Subcutaneous abdominal adipose tissue (tissue), 5 donors: Measurements from ENCODE around the gene PKP1.

Source experiments
- H3K27ac ChIP-seq: one replicate; pipeline ENCODE4 v1.7.0; 2013; ENCODE audit warnings: low read depth, mild to moderate bottlenecking, inconsistent platforms, low read length, moderate library complexity
- H3K27me3 ChIP-seq, 5 donors: one replicate each; pipeline ENCODE4 v1.7.0; 2013; ENCODE audit warnings: low read length in 5 of 5, inconsistent platforms in 1 of 5; ENCODE audit not compliant: control insufficient read depth in 5 of 5, insufficient read depth in 4 of 5
- H3K36me3 ChIP-seq, 5 donors: one replicate each; pipeline ENCODE4 v1.7.0; 2013; ENCODE audit warnings: low read length in 5 of 5; ENCODE audit not compliant: control insufficient read depth in 5 of 5, insufficient read depth in 5 of 5
- H3K4me1 ChIP-seq, 5 donors: one replicate each; pipeline ENCODE4 v1.7.0; 2013; ENCODE audit warnings: low read length in 5 of 5, mild to moderate bottlenecking in 3 of 5, moderate library complexity in 1 of 5; ENCODE audit not compliant: control insufficient read depth in 5 of 5, insufficient read depth in 5 of 5
- H3K4me3 ChIP-seq, 5 donors: one replicate each; pipeline ENCODE4 v1.7.0; 2013; ENCODE audit warnings: low read length in 5 of 5, low read depth in 1 of 5
- H3K9ac ChIP-seq, 5 donors: one replicate each; pipeline ENCODE4 v1.7.0; 2013; ENCODE audit warnings: low read length in 5 of 5, mild to moderate bottlenecking in 4 of 5, moderate library complexity in 3 of 5
- H3K9me3 ChIP-seq, 5 donors: one replicate each; pipeline ENCODE4 v1.7.0; 2013; ENCODE audit warnings: low read length in 5 of 5; ENCODE audit not compliant: control insufficient read depth in 5 of 5
- donor health status: healthy.
- donor health status: healthy.
- donor health status: healthy.
- donor health status: healthy.
- donor health status: healthy.

The PKP1 gene

DNA sequence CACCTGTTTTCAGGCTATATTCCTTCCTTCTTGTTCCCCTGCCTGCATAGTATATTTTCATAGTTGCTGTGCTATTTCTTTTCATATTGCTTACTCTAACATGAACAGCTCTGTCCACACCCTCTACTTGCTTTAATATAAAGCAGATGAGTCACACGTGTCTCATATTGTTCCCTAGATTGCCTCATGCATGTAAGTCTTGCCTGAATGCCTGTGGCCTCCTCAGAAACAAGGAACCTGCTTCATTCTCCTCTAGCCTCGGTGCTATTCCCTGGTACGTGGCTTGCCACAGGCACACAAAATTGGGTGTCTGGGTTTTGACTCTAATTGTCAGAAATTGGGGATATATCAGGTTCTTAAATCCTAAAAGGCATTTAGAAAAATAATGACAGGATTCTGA, 16.5 kb upstream of the PKP1 start:
- Histone ChIP-seq H3K36me3 (no peaks in the 10 kb centered on the region), H3K27me3 (peaks cover 0 to 11% (median 6%) of the 10 kb centered on the region in 5 donors), H3K9ac (no peak overlapping the region), H3K4me3 (no peak overlapping the region), H3K27ac (no peak overlapping the region), H3K4me1 (no peaks in the 10 kb centered on the region), H3K9me3 (no peaks in the 10 kb centered on the region)

DNA sequence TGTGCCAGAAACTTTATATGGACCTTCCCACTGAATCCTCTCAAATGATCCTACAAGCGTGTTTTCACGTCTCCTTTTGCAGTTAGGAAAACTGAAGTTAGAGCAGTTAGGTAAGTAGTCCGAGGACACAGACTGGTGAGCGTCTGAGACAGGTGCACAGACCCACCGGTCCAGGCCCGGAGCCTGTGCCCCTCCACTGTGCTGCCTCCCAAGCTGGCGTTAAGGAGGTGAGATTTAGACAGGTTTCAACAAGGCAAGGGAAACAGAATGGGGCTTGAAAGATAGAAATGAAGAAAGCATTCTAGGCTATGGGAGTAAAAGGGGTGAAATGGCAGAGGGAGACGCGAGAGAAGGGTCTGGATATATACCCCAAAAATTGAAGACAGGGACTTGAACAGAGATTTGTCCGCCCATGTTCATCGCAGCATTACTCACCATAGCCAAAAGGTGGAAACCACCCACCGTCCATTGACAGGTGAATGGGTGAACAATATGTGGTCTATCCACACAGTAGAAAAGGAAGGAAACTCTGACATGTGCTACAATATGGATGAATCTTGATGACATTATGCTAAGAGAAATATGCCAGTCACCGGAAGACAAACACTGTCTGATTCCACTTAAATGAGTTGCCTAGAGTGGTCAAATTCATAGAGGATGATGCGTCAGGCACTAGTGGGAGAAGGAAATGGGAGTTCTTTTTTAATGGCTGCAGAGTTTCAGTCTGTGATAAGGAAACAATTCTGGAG, 15.7 kb upstream of the PKP1 start:
- H3K9me3 ChIP-seq: no peaks in the 10 kb centered on the region
- peaks cover 0 to 7% (median 6%) of the 10 kb centered on the region in 5 donors for H3K27me3 ChIP-seq
- H3K27ac ChIP-seq: no peak overlapping the region
- no peak overlapping the region for H3K4me3 ChIP-seq
- H3K9ac ChIP-seq: no peak overlapping the region
- H3K4me1 ChIP-seq: no peaks in the 10 kb centered on the region
- H3K36me3 ChIP-seq: no peaks in the 10 kb centered on the region

DNA sequence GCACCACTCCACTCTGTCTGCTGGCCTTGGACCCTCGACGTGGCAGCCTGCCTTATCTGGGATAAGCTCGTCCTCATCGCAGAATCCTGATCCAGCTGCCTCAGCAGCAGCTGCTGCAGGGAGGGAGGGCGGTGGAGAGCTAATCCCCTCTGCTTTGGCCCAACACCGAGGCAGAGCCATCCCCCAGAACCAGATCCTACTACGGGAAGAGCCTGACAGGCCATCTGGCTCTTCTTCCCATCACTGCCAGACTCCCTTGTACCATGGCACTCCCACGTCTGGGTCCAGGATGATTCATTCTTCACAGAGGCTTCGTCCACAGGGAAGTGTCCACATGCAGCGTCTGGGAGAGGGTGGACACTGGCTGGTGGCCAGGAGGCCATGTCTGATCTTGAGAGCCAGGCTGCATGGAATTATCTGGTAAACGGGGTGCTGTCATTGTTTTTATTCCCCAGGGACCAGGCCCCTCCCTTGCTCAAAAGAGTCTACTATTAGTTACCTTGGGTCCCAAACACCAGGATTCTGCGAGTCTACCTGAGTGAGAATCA, 14.6 kb upstream of the PKP1 start:
- no peaks in the 10 kb centered on the region for H3K9me3 ChIP-seq
- H3K36me3 ChIP-seq: no peaks in the 10 kb centered on the region
- H3K9ac ChIP-seq: no peak overlapping the region
- no peaks in the 10 kb centered on the region for H3K4me1 ChIP-seq
- no peak overlapping the region for H3K4me3 ChIP-seq
- H3K27me3 ChIP-seq: peaks cover 0 to 7% (median 6%) of the 10 kb centered on the region in 5 donors
- no peak overlapping the region for H3K27ac ChIP-seq

DNA sequence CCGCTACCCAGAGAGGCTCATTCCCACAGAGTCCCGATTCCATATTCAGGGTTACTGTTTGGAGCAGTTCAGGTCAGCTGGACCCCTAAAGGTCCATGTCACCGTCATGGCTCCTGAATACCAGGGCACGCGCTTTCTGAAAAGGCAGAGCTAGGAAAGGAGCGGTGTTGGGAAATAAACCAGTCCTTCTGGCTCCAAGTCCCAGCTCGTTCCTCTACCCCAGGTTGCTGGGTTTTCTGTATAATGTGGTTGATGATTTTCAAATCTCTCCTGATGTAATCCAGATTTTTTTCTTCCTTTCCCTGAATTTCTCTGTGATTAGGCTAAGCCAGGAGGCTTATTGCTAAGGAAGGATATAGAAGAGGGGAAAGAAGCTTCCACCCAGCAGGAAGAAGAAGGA, 14.0 kb upstream of the PKP1 start:
- Histone ChIP-seq H3K9ac (no peak overlapping the region), H3K9me3 (no peaks in the 10 kb centered on the region), H3K36me3 (no peaks in the 10 kb centered on the region), H3K4me1 (no peaks in the 10 kb centered on the region), H3K27ac (no peak overlapping the region), H3K4me3 (no peak overlapping the region), H3K27me3 (peaks cover 0 to 7% (median 6%) of the 10 kb centered on the region in 5 donors)

DNA sequence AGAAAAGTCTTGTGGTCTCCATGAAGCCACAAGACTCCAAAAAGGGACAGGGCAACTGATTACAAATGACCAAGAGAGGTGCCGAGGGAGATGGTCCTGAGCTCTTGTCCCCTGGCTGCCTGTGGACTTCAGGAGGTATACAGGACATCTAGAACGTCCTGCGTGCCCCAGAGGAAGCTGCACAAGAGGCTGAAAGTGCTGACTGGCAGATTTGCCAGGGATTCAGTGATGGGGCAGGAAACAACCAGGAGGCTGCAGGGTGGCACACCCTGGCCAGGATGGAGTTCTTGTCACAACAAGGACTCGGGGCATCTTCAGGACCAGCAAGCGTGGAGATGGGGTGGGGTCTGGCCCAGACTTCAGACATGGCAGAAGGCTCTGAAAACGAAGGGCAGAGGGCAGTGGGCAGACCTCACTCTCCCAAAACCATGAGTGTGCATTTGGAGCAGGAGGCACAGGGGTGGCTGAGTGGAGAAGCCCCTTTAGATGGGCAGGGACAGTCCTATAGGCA, 13.4 kb upstream of the PKP1 start:
- Histone ChIP-seq H3K27ac (no peak overlapping the region), H3K4me1 (no peaks in the 10 kb centered on the region), H3K36me3 (no peaks in the 10 kb centered on the region), H3K9me3 (no peaks in the 10 kb centered on the region), H3K9ac (no peak overlapping the region), H3K27me3 (peaks cover 0 to 7% (median 6%) of the 10 kb centered on the region in 5 donors), H3K4me3 (no peak overlapping the region)

DNA sequence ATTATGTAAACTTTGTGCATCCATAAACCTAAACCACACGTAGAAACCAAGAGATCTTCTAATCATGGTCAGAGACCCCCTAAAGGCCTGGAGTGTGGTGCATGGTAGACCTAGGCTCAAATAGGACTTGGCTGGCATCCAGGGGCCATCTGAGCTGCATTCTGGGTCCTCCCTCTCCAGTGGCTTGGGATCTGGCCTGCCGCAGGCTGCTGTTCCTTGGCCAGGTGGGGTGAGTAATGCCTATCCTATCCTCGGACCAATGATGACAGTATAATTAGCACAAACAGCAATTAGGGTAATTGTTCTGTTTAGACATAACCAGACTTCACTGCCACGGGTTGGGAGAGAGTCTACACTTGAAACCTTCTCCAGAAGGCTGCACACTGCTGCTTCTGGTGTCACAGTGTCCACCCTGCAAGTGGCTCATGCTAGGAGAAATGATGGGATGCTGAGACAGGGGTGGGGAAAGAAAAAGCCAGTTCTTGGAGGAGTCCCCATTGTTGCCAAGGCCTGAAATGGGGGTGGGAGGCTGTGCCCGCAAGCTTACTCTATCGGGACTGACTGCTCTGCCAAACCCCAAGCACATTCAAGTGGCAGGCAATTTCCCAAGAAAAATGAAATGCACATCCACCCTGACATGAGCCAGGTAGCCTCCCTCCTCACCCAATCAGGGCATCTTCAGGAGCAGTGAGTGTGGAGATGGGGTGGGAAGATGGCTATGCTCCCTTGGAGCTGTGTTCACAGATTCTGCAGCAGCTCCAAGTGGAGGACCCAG, 12.5 kb upstream of the PKP1 start:
- H3K36me3 ChIP-seq: no peaks in the 10 kb centered on the region
- no peaks in the 10 kb centered on the region for H3K4me1 ChIP-seq
- H3K9ac ChIP-seq: no peak overlapping the region
- no peak overlapping the region for H3K4me3 ChIP-seq
- no peak overlapping the region for H3K27ac ChIP-seq
- no peaks in the 10 kb centered on the region for H3K9me3 ChIP-seq
- peaks cover 0 to 10% (median 7%) of the 10 kb centered on the region in 5 donors for H3K27me3 ChIP-seq

DNA sequence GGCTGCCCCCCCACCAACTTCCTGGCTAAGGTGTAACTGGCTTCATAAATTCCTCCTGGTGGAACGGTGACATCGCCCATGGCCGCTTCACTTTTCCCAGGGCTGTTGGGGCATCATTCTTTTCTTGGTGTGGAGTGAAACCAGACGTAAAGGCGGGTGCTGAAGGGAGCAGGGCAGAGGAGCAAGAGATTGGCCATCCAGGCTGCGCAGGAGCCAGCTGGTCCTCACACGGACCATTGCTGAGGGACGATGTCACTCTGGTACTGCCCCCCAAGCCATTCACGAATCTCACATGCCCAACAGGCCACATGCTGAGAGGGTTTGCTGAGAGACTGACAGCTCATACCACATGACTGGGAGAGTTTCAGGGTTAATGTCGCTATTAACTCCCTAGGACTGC, 10.5 kb upstream of the PKP1 start:
- Histone ChIP-seq H3K9ac (no peak overlapping the region), H3K4me3 (no peak overlapping the region), H3K27ac (no peak overlapping the region), H3K27me3 (peaks cover 0 to 12% (median 8%) of the 10 kb centered on the region in 5 donors), H3K9me3 (no peaks in the 10 kb centered on the region), H3K4me1 (peaks cover 0 to 2% (median 0%) of the 10 kb centered on the region in 5 donors), H3K36me3 (no peaks in the 10 kb centered on the region)

DNA sequence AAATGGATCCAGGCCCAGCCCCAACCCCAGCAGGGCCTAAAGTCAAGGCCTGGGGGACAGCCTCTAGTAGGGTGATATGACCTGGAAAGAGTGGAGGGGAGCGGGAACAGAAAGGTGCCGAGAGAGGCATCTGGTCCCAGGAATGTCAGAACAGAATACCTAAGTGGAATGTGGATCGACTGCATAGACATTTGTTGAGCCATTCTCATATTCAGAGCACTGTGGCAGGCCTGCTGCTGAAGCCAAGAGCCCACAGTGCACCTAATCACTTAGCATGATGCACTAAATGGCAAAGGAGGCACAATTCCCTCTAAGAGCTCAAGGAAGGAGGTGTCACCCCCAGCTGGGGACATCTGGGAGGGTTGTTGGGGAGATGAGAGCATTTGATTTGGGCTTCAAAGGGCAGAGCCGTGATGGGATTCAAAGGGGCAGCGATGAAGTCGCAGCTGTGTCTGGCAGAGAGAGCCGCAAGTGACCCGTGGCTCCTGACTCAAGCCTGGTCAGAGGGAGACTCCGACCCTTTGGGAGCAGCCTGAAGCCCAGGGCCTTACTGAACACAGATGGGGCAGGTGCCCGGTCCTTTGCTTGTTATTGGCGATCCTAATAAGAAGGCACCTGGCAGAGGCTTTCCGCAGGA, 8.6 kb upstream of the PKP1 start:
- H3K27me3 ChIP-seq: peaks cover 0 to 8% (median 7%) of the 10 kb centered on the region in 5 donors
- no peak overlapping the region for H3K9ac ChIP-seq
- no peak overlapping the region for H3K27ac ChIP-seq

DNA sequence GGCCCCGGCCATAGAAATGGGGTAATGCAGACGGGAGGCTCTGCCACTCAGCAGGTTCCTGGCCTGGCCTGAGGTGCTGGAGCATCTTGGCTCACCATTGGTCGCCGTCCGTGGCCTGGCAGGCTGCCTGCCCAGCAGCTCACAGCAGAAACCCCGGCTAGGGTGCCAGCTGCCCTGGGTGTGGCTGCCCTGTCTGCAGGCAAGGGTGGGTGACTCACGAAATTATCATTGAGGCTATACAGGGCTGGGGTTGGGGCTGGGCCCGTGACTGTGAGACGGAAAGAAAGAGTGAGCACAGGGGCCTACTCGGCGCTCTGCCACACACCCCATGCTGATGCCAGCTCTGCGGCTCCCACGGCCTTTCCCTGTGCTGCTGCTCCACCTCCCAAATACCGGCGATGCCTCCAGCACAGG, 8.0 kb upstream of the PKP1 start:
- no peak overlapping the region for H3K27ac ChIP-seq
- H3K9me3 ChIP-seq: no peaks in the 10 kb centered on the region
- peaks cover 0 to 8% (median 7%) of the 10 kb centered on the region in 5 donors for H3K27me3 ChIP-seq
- H3K9ac ChIP-seq: no peak overlapping the region
- peaks cover 0 to 7% (median 2%) of the 10 kb centered on the region in 5 donors for H3K4me1 ChIP-seq
- H3K4me3 ChIP-seq: no peak overlapping the region
- H3K36me3 ChIP-seq: no peaks in the 10 kb centered on the region

More for the DNA sequence above, 8.6 kb upstream of the PKP1 start:
- H3K36me3 ChIP-seq: no peaks in the 10 kb centered on the region
- H3K9me3 ChIP-seq: no peaks in the 10 kb centered on the region
- H3K4me1 ChIP-seq: peaks cover 0 to 7% (median 2%) of the 10 kb centered on the region in 5 donors
- no peak overlapping the region for H3K4me3 ChIP-seq
